ENCODE measurements around the gene JAKMIP3.

DNA sequence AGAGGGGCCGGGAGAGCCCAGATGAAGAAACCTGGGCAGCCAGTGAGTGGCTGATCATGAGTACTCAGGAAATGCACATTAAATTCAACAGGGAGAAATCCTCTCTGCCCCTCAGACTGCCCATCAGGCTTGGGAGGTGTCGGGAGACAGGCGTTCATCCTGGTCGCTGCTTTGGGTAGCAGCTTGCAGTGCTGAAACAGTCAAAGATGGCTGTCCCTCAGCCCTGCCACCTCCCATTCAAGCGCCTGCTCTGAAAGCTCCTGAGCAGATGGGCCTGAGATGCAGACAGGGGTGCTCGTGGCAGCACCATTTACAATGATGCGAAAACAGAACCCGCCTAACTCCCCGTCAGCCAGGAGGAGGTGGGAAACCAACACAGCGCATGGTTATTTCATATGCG lies 3.6 kb upstream of the JAKMIP3 start:
- TF ChIP-seq HDAC2 (IDR thresholded peaks at IDR 0.05) (no peak), FOXS1 (CRISPR knock-in tag; IDR thresholded peaks at IDR 0.05) (no peak), MAFK (IDR thresholded peaks at IDR 0.05; ENCODE audit: partially characterized antibody) (no peak), SMC3 (IDR thresholded peaks at IDR 0.05) (no peak), POLR2A (IDR thresholded peaks at IDR 0.05; ENCODE audit: low read length) (no peak)
- TF ChIP-seq, protein P1, sequence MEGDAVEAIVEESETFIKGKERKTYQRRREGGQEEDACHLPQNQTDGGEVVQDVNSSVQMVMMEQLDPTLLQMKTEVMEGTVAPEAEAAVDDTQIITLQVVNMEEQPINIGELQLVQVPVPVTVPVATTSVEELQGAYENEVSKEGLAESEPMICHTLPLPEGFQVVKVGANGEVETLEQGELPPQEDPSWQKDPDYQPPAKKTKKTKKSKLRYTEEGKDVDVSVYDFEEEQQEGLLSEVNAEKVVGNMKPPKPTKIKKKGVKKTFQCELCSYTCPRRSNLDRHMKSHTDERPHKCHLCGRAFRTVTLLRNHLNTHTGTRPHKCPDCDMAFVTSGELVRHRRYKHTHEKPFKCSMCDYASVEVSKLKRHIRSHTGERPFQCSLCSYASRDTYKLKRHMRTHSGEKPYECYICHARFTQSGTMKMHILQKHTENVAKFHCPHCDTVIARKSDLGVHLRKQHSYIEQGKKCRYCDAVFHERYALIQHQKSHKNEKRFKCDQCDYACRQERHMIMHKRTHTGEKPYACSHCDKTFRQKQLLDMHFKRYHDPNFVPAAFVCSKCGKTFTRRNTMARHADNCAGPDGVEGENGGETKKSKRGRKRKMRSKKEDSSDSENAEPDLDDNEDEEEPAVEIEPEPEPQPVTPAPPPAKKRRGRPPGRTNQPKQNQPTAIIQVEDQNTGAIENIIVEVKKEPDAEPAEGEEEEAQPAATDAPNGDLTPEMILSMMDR (IDR thresholded peaks at IDR 0.05), result no peak
- TF ChIP-seq, protein P2, sequence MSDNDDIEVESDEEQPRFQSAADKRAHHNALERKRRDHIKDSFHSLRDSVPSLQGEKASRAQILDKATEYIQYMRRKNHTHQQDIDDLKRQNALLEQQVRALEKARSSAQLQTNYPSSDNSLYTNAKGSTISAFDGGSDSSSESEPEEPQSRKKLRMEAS (IDR thresholded peaks at IDR 0.05), result no peak
- TF ChIP-seq, protein P3, sequence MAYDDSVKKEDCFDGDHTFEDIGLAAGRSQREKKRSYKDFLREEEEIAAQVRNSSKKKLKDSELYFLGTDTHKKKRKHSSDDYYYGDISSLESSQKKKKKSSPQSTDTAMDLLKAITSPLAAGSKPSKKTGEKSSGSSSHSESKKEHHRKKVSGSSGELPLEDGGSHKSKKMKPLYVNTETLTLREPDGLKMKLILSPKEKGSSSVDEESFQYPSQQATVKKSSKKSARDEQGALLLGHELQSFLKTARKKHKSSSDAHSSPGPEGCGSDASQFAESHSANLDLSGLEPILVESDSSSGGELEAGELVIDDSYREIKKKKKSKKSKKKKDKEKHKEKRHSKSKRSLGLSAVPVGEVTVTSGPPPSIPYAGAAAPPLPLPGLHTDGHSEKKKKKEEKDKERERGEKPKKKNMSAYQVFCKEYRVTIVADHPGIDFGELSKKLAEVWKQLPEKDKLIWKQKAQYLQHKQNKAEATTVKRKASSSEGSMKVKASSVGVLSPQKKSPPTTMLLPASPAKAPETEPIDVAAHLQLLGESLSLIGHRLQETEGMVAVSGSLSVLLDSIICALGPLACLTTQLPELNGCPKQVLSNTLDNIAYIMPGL (CRISPR knock-in tag; IDR thresholded peaks at IDR 0.05; ENCODE audit: borderline replicate concordance), result no peak
